Measurements from ENCODE around the gene DISC1.

DISC1 gene

DNA sequence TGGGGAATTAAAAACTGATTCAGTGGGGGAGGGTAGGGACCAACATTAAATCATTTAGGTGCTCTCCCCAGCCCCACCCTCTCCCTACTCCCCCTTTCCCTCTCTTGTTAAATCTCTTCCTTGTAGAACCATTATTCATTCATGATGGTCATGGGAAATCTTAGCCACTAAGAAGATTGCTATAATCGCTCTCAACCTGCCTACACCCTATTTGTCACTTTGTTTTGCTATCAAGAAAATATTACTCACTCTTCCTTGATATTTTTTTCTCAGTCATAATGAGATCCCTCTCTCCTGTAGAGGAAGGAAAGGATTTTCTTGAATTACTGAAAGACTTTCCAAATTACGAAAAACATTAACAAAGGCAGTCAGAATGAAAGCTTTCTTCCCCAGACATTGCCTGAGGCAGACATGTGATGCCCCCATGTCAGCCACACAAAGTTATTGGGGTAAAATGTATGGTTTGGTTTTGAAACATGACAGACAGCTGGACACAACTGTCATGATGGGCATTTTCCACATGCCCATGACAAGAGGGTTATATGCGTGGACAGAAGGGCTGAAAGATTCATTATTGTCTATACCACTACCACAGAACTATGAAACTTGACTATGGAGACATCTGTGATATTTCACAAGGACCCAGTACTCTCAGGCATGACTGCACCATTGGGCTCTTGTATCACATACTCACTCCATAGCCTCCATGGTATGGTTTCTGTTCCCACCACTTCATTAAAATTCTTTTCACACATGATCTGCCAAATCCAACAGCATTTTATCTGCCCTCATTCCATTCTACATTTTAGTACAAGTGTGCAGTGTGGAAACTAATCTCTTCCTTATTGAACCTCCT lies 420.1 kb downstream of the DISC1 start:
- DNase-seq (ENCODE audit: low spot score): no peak

DNA sequence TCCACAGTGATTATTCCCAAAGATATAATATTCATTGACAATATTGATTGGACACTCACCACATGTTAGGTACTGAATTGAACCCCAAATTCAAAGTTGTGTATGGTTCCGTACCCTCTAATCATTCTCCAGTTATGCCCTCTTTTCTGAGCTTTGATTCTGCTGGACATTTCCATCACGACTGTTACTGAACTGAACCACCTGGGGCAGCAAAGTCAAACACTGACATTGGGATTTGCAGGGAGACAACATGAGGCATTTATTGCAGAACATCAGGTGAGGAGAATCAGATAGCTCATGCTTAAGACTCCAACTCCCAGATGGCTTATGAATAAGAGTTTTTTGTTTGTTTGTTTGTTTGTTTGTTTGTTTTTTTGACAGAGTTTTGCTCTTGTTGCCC lies 420.9 kb downstream of the DISC1 start:
- no peak for DNase-seq (ENCODE audit: low spot score)

DNA sequence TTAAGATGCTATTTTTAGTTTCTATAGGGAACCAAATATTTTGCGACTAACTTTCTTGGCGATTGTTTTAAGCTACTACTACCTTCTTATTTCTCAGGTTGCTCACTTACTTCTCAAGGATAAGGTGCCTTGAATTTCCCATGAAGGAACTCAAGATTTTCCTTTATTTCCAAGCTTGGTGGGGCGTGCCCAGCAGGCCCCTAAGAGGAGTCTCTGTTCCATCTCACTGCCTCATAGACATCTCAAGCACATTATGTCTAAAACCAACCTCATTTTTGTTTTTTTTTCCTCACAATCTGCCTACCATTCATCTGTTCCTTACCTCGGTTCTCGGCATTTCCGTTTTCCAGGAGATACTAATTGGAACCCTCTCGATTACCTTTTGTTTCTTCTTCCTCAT lies 421.9 kb downstream of the DISC1 start:
- DNase-seq (ENCODE audit: low spot score): no peak

DNA sequence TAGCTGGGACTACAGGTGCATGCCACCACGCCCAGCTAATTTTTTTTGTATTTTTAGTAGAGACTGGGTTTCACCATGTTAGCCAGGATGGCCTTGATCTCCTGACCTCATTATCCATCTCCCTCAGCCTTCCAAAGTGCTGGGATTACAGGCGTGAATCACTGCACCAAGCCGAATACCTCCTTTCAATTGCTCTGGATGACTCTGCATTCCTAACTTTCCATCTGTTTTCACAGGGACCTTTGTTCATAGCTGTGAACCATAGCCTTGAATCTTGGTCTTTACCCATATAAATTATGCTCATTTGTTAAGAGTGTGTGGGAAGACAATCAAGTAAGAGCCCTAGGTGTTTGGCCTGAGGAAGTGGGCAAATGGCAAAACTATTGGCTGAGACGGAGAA lies 422.7 kb downstream of the DISC1 start:
- no peak for DNase-seq (ENCODE audit: low spot score)

DNA sequence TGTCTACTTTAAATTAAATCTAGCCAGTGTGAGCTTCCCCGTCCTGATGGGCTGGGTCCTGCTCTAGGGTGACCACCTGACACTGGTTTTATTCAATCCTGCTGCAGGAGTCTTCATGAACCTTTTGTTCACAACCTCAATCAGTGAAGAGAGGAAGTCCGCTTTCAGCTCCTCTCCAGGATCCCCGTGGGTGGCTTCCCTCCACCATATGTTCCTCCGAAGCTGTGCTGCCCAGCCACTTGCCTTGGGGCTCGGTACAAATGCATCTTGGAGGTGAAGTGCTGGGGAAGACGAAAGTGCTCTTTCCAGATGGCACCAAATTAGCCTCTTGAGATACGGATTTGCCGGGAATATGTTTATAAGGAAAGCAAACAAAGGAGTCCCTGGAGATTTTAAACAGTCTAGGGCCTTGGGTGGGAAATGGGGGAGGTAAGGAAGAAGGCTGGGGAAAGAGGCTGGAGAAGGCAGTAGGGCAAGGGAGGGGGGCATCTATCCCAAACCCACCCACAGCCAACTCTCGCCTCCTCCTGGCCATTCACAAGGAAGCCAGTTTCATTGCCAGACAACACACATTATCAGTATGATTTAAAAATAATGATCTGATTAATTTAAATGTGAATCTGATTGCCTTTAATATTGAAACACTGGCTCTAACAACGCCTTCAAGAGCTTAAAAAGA lies 430.8 kb downstream of the DISC1 start:
- no peak for DNase-seq (ENCODE audit: low spot score)

DNA sequence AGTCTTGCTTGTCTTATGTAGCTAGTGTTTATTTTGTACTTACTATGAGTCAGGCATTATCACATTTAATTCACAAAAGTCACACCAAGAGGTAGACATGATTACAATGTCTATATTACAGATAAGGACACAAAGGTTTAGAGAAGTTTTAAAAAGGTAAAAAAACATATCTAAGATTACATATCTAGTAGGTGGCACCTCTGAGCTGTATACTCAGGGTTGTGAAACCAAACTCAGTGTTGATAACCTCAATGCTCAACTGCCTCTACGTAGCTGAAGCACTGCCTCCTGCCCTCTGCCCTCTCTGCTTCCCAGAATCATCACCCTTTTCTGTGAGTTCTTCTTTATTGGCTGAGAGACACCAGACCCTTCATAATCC lies 431.3 kb downstream of the DISC1 start:
- no peak for DNase-seq (ENCODE audit: low spot score)

DNA sequence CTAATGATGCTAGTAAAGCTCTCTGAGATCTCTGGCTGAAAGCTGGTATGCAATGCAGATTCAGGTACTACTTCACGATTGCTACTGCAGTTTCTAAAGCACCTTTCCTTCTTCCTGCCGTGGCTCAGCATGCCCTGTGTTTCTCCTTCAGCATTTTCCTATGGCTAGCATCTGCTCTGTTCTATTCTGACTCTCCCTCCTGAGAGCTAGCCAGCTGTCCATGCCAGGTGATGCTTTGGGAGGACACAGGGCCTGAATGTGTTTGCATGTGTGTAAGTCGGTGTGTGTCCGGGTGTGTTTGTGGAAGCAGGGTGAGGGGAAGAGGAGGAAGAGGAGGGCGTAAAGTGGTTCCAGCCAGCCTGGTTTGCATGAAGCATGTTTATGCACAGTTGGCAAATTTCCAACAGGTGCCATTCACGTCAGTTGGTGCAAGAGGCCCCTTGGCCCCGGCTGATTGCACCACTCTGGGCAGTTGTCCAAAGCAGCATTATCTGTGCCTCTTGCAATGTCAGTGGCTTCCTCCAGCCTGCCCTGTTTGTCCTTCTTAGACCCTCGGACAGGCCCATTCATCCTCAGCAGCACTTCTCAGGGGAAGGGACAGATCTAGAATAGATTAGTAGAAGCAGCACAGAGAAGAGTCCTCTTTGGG lies 433.3 kb downstream of the DISC1 start:
- no peak for DNase-seq (ENCODE audit: low spot score)

DNA sequence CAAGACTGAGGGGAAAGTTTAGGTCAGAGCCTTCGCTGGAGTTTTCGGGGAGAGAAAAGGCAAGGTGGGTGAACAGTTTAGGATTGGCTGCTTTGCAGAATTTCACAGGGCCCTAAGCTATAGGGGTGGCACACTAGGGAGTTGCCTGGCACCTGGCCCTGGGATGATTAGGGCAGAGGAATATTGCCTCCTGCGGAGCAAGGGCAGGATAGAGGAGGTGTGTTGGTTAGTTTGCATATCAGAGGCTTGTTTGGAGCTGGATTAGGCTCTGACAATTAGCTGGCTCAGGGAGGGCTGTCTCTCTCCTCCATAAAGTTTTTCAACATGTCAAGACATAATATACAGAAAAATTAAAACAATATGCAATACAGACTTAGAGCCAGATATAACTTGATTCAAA lies 436.4 kb downstream of the DISC1 start:
- DNase-seq (ENCODE audit: low spot score): no peak

DNA sequence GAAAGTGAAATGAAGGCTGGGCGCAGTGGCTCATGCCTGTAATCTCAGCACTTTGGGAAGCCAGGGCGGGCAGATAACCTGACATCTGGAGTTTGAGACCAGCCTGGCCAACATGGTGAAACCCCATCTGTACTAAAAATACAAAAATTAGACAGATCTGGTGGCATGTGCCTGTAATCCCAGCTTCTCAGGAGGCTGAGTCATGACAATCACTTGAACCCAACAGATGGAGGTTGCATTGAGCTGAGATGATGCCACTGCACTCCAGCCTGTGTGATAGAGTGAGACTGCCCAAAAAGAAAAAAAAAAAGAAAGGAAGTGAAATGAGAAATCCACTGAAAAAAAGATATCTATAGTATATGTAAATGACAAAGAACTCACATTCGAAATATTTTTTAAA lies 439.9 kb downstream of the DISC1 start:
- DNase-seq (ENCODE audit: low spot score): no peak

DNA sequence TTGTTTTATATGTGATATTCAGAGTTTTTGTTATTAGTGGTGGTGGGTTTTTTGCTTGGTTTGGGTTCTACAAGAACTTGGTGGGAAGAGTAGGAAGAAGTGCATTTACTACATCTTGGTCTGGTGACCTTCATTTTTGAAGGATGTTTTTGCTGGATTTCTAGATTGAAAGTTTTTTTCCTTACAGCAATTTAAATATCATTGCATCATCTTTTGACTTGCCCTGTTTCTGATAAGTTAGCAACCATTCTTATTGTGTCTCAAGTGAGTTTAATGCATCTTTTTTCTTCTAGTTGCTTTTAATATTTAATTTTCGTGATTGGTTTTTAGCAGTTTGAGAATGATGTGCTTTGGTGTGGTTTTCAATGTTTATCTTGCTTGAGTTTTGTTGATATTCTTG lies 447.7 kb downstream of the DISC1 start:
- no peak for DNase-seq (ENCODE audit: low spot score)

DNA sequence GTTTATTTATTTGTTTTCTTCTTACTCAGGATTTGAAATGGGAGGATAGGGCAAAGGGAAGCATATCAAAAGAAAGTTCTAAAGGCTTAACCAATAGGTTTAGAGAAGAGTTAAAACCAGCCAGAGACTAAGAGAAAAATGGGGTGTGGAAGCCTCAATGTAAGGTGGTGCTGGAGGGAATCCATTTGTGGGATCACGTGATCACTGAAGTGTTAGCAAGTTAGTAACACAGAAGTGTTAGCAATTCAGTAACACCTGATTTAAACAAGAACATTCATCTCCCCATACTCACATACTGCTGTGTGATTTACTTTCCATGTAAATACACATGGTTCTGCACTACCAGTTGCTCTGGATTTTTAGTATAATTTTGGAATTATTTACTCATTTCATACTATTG lies 451.2 kb downstream of the DISC1 start:
- no peak for DNase-seq (ENCODE audit: low spot score)

DNA sequence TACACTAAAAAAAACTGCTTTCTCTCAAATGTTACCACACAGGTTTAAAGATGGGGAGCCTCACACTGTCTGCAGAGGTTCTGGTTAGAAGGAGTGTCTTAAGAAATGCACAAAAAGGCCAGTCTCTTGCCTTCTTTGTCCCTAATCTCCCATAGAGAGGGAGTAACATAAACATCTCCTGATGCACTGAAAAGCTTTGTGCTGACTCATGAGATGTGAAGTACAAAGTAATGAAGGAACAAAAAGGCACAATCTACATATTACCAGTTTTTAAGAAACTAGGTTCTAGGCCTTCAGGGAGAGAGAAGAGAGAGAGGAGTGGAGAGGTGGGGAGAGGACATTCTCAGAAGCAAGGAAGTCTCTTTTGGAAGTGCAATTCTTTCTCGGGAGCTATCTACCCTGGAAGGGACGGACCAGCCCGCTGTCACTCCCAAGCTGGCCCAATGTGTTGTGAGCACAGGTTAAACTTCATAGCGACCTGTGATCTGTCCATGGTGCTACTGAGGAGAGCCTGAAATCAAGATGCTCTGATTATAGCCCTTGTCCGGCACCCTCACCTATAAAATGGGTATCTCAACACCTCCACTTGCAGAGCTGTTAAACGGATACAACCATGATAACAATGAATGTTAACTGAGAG lies 458.1 kb downstream of the DISC1 start:
- DNase-seq (ENCODE audit: low spot score): no peak

DNA sequence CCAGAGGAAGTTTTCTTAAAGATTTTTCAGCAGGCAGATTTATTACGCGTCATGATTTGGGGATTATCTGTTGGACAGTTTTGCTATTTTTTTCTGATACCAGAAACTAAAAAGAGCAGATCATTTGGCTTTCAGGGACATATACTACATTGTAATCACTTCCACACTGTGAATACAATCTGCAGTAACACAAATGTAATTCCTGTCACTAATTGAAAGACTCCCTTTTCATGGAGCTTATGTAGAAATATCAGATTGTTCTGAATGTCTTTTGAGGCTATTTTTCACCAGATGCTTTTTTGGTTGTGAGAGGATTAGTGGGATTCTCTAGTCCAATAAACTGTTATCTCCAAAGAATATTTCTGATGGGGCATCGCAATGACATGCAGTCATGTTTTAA lies 464.2 kb downstream of the DISC1 start:
- no peak for DNase-seq (ENCODE audit: low spot score)
